DOHH2 (cell line): ENCODE results near the gene ABCC9.

ENCODE experiments used
- H3F3A ChIP-seq: fragments of 200-600 bp; sonication (generic), shearing (Covaris generic); 2 replicates; pipeline ENCODE4 v1.6.0; 2016; ENCODE audit warnings: antibody characterized with exemption, mild to moderate bottlenecking; ENCODE audit not compliant: control insufficient read depth, insufficient read depth
- H3K27ac ChIP-seq: fragments of 200-600 bp; sonication (generic); 2 replicates; pipeline ENCODE4 v1.5.1; 2014; ENCODE audit warnings: low read depth, mild to moderate bottlenecking, low read length, moderate library complexity
- H3K27me3 ChIP-seq: fragments of 200-600 bp; sonication (generic); 2 replicates; pipeline ENCODE4 v1.6.1; 2014; ENCODE audit warnings: mild to moderate bottlenecking, low read length, mixed read lengths; ENCODE audit not compliant: control insufficient read depth
- H3K36me3 ChIP-seq: fragments of 200-600 bp; sonication (generic); 2 replicates; pipeline ENCODE4 v1.6.1; 2014; ENCODE audit warnings: mild to moderate bottlenecking, low read length, moderate library complexity, mixed read lengths; ENCODE audit not compliant: control insufficient read depth
- H3K4me1 ChIP-seq: fragments of 200-600 bp; sonication (generic); 2 replicates; pipeline ENCODE4 v1.6.1; 2014; ENCODE audit warnings: mild to moderate bottlenecking, low read length, mixed read lengths; ENCODE audit not compliant: control insufficient read depth
- H3K4me2 ChIP-seq: fragments of 200-600 bp; sonication (generic); 2 replicates; pipeline ENCODE4 v1.6.0; 2014; ENCODE audit warnings: mild to moderate bottlenecking, low read length, moderate library complexity
- H3K4me3 ChIP-seq: fragments of 200-600 bp; sonication (generic); 2 replicates; pipeline ENCODE4 v1.5.1; 2014; ENCODE audit warnings: mild to moderate bottlenecking, low read length, mixed read lengths
- H3K79me2 ChIP-seq: fragments of 200-600 bp; sonication (generic); 2 replicates; pipeline ENCODE4 v1.6.1; 2014; ENCODE audit warnings: mild to moderate bottlenecking, low read length, mixed read lengths; ENCODE audit not compliant: control insufficient read depth
- H3K9me2 ChIP-seq: fragments of 200-600 bp; sonication (generic); replicated peaks from 2 replicates; pipeline ENCODE4 v1.6.1; 2014; ENCODE audit warnings: mild to moderate bottlenecking, low read length, mixed read lengths; ENCODE audit not compliant: control insufficient read depth
- H3K9me3 ChIP-seq: fragments of 200-600 bp; sonication (generic); 2 replicates; pipeline ENCODE4 v1.6.1; 2014; ENCODE audit warnings: antibody characterized with exemption, low read length, mixed read lengths; ENCODE audit not compliant: control insufficient read depth, insufficient read depth
- H4K20me1 ChIP-seq: fragments of 200-600 bp; sonication (generic); 2 replicates; pipeline ENCODE4 v1.6.0; 2014; ENCODE audit warnings: low read depth, mild to moderate bottlenecking, antibody characterized with exemption, low read length, moderate library complexity; ENCODE audit not compliant: control insufficient read depth, insufficient read depth
- CTCF ChIP-seq: fragments of 200-600 bp; sonication (generic); IDR thresholded peaks from one replicate; pipeline ENCODE4 v1.5.1; 2014; ENCODE audit warnings: antibody characterized with exemption, mild to moderate bottlenecking, low read depth, low read length; ENCODE audit not compliant: poor library complexity, severe bottlenecking
- EZH2phosphoT487 ChIP-seq: fragments of 200-600 bp; sonication (generic); IDR thresholded peaks from 2 replicates; pipeline ENCODE4 v1.6.1; 2017; ENCODE audit warnings: borderline replicate concordance, mild to moderate bottlenecking, antibody characterized with exemption, low read length, moderate library complexity, mixed read lengths

The ABCC9 gene

DNA sequence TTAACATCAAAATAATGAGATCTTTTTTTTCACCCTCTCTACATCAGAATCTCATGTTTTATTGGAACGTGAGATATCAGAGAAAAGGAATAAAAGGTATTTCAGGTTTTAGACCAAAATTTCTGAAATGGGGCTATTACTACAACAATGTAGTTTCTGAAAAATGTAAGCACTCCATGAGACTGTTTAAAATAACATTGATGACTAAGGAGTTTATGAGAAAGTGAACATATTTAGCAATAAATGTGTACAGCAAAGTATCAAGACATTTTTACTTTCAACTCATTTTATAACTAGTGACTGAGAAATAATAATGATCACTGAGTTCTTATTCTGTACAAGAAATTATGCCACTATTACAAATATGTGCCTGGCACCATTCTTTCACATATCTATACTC, 39.3 kb upstream of the ABCC9 start:
- Histone ChIP-seq H3F3A (no peaks in the 10 kb centered on the region), H4K20me1 (no peaks in the 10 kb centered on the region), H3K79me2 (no peaks in the 10 kb centered on the region), H3K36me3 (no peaks in the 10 kb centered on the region), H3K27me3 (no peaks in the 10 kb centered on the region), H3K9me2 (no peaks in the 10 kb centered on the region), H3K27ac (no peak overlapping the region), H3K4me3 (no peak overlapping the region), H3K4me1 (no peaks in the 10 kb centered on the region), H3K9me3 (no peaks in the 10 kb centered on the region), H3K4me2 (no peak overlapping the region)
- TF ChIP-seq EZH2phosphoT487 (no peak), CTCF (no peak)

DNA sequence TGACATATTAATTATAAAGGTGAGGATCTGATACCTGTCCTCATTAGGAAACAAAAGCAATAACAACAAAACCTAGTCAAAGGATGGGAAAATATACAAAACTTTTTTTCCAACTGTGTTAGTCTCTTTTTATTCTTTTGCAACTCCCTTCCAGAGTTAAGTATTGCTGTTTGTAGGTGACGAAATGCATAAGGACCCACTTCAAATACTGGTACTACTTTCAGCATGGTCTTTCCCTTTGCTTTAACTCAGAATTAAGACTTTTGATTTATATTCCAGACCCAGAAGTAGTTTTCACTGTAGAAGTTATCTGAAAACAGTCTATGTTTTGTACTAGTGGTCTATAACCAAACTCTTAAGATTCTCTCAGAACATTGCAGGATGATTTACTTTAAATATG, 34.1 kb upstream of the ABCC9 start:
- Histone ChIP-seq H3K27me3 (no peaks in the 10 kb centered on the region), H3K9me3 (no peaks in the 10 kb centered on the region), H3F3A (no peaks in the 10 kb centered on the region), H3K4me3 (no peak overlapping the region), H3K4me2 (no peak overlapping the region), H3K27ac (no peak overlapping the region), H3K79me2 (no peaks in the 10 kb centered on the region), H4K20me1 (no peaks in the 10 kb centered on the region), H3K36me3 (no peaks in the 10 kb centered on the region), H3K4me1 (no peaks in the 10 kb centered on the region), H3K9me2 (no peaks in the 10 kb centered on the region)
- TF ChIP-seq CTCF (no peak), EZH2phosphoT487 (no peak)

DNA sequence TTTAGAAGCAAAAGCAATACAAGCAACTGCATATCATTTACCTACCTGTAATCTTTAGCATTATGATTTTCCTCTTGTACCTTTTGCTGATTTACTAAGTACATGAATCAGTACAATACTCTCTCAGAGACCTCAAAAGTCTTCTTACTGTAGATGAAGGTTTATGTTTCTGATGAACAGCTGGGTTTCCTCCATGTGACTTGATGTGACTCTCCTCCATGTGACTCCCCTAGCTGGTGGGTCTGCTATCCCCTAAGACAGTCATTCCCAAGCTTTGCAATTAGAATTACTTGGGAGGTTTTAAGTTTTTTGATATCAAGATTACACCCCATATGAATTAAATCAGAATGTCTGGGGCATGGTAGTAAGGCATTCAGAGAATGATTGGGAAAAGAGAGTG, 32.0 kb upstream of the ABCC9 start:
- Histone ChIP-seq H3K27me3 (no peaks in the 10 kb centered on the region), H3K9me2 (no peaks in the 10 kb centered on the region), H3K4me1 (no peaks in the 10 kb centered on the region), H3K79me2 (no peaks in the 10 kb centered on the region), H3K4me3 (no peak overlapping the region), H4K20me1 (no peaks in the 10 kb centered on the region), H3K9me3 (no peaks in the 10 kb centered on the region), H3K27ac (no peak overlapping the region), H3F3A (no peaks in the 10 kb centered on the region), H3K36me3 (no peaks in the 10 kb centered on the region), H3K4me2 (no peak overlapping the region)
- TF ChIP-seq EZH2phosphoT487 (no peak), CTCF (no peak)

DNA sequence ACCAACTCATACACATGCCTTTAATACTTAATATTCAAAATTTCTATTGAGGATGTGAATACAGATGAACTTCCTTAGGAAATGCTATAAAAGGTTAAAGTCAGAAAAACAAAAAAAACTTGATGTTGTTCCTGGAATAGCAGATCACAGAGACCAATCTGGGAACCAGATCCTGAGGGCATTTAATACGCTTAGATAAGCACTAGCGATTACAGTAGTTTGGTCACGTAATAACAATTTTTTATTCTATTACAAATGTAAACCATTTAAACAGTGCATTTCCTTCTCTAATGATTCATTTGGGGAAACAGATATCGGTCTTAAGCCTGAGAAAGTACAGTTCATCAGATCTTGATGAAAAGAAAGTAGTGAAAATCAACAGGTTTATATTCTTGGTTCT, 30.8 kb upstream of the ABCC9 start:
- Histone ChIP-seq H3K27ac (no peak overlapping the region), H3K27me3 (no peaks in the 10 kb centered on the region), H3K9me3 (no peaks in the 10 kb centered on the region), H4K20me1 (no peaks in the 10 kb centered on the region), H3F3A (no peaks in the 10 kb centered on the region), H3K4me2 (no peak overlapping the region), H3K4me3 (no peak overlapping the region), H3K36me3 (no peaks in the 10 kb centered on the region), H3K4me1 (no peaks in the 10 kb centered on the region), H3K9me2 (no peaks in the 10 kb centered on the region), H3K79me2 (no peaks in the 10 kb centered on the region)
- no peak for TF ChIP-seq CTCF
- TF ChIP-seq EZH2phosphoT487 = no peak
